OCI-M1 (cell line): ENCODE data around the gene UBTD1.
A peak's percentile ranks its signal among the peaks of the same experiment; 100 is the strongest.
"Not testable (repeated sequence)": the region's sequence is repeated elsewhere in the genome, so short reads cannot be mapped to it uniquely, and the experiment has no call there.

ENCODE experiments used
- DNase-seq: peaks from one replicate; lab custom pipeline; 2025; lab: John Stamatoyannopoulos, UW

The UBTD1 gene

GRCh38 chr10:97563337-97563736 lies 64.6 kb downstream of the UBTD1 start:
- DNase-seq: no peak

- peak; percentile 72 for DNase-seq
These were observed 66.1 kb downstream of the UBTD1 start for GRCh38 chr10:97564776-97565175.

- DNase-seq: no peak
These were observed 67.7 kb downstream of the UBTD1 start for GRCh38 chr10:97566336-97566996.

GRCh38 chr10:97567891-97568290 lies 69.2 kb downstream of the UBTD1 start:
- no peak for DNase-seq

- DNase-seq: no peak
These were observed 71.5 kb downstream of the UBTD1 start for GRCh38 chr10:97570146-97570788.

GRCh38 chr10:97570789-97571471 lies 72.2 kb downstream of the UBTD1 start:
- DNase-seq: no peak

- DNase-seq: no peak
These were observed 72.9 kb downstream of the UBTD1 start for GRCh38 chr10:97571622-97572021.

GRCh38 chr10:97572214-97572989 lies 73.7 kb downstream of the UBTD1 start, which contains the start of gene ANKRD2:
Gene ANKRD2, plus strand, starts transcription at chr10:97572779. Its CDS starts 10 bp downstream, at chr10:97572789.
- DNase-seq: peak; percentile 92

- DNase-seq: no peak
These were observed 74.3 kb downstream of the UBTD1 start for GRCh38 chr10:97573021-97573420.

GRCh38 chr10:97573672-97574071 lies 74.9 kb downstream of the UBTD1 start:
- DNase-seq: no peak

GRCh38 chr10:97574374-97575126 lies 75.8 kb downstream of the UBTD1 start:
- no peak for DNase-seq

- DNase-seq: no peak
These were observed 76.5 kb downstream of the UBTD1 start for GRCh38 chr10:97575127-97575668.

GRCh38 chr10:97576487-97576886 lies 77.8 kb downstream of the UBTD1 start:
- not testable (repeated sequence) for DNase-seq

- no peak for DNase-seq
These were observed 79.0 kb downstream of the UBTD1 start for GRCh38 chr10:97577701-97578100.

- DNase-seq: no peak
These were observed 79.6 kb downstream of the UBTD1 start for GRCh38 chr10:97578171-97578844.

- no peak for DNase-seq
These were observed 82.0 kb downstream of the UBTD1 start for GRCh38 chr10:97580421-97581367.

GRCh38 chr10:97582169-97582568 lies 83.4 kb downstream of the UBTD1 start:
- no peak for DNase-seq

GRCh38 chr10:97583476-97583875 lies 84.8 kb downstream of the UBTD1 start:
- DNase-seq: no peak

GRCh38 chr10:97584060-97584797 lies 85.5 kb downstream of the UBTD1 start, which contains the start of gene HOGA1:
Gene HOGA1, plus strand, starts transcription at chr10:97584389. Its CDS starts 315 bp downstream, at chr10:97584704.
- DNase-seq: no peak
